HepG2 (cell line): ENCODE measurements around the gene SLC13A3. TPM values are rescaled to one million over a fixed set of nuclear protein-coding genes. Genes with fewer than 3 reads are reported as not detected.

Source experiments
- GRHL1 ChIP-seq: sonication (generic); formaldehyde crosslinking; conservative IDR thresholded peaks from 2 replicates; pipeline ENCODE4 v1.8.0; 2022; ENCODE audit warnings: missing genetic modification reagents
- HNRNPL ChIP-seq: fragments of 200-400 bp; formaldehyde crosslinking; IDR thresholded peaks from 2 replicates; pipeline ENCODE4 v1.6.1; 2017; ENCODE audit warnings: mild to moderate bottlenecking, low read depth, low read length
- MBD4 ChIP-seq: IDR thresholded peaks from 2 replicates; pipeline ENCODE4 v1.6.1; 2012; ENCODE audit warnings: low read length, inconsistent platforms, borderline replicate concordance
- PHF8 ChIP-seq: sonication (generic); formaldehyde crosslinking; IDR thresholded peaks from 2 replicates; pipeline ENCODE4 v1.5.0; 2020; ENCODE audit warnings: missing genetic modification reagents
- TEAD2 ChIP-seq: sonication (generic); formaldehyde crosslinking; IDR thresholded peaks from 2 replicates; pipeline ENCODE4 v1.9.0; 2021; ENCODE audit warnings: missing genetic modification reagents
- ZBTB39 ChIP-seq: sonication (generic); formaldehyde crosslinking; IDR thresholded peaks from 2 replicates; pipeline ENCODE4 v1.5.0; 2020; ENCODE audit warnings: missing genetic modification reagents
- ZNF121 ChIP-seq: sonication (generic); formaldehyde crosslinking; IDR thresholded peaks from 2 replicates; pipeline ENCODE4 v1.5.0; 2020; ENCODE audit warnings: mild to moderate bottlenecking, missing genetic modification reagents
- polyA plus RNA-seq, 8 experiments: library from polyadenylated mRNA; depleted of rRNA in 3 of 8; stranded (reverse) in 7 of 8; unstranded in 1 of 8; fragments of >200 nt; fragmentation: Illumina TruSeq in 4 of 8; extraction: Trizol in 4 of 8; gene quantifications; 2 replicates each; pipeline versions ENCODE4 v1.2.1 to v1.2.3, GENCODE V29; 2011 to 2016; ENCODE audit warnings: low read depth in 4 of 8, missing spikeins in 1 of 8, mixed read lengths in 1 of 8; ENCODE audit not compliant: insufficient read depth in 1 of 8
- total RNA-seq, 5 experiments: library from RNA; depleted of rRNA; stranded (reverse); fragments of >200 nt; fragmentation: Illumina TruSeq; extraction: Trizol; gene quantifications; 2 replicates each; pipeline ENCODE4 v1.2.3, GENCODE V29; 2016; ENCODE audit warnings: low read depth in 1 of 5
- TF ChIP-seq, protein P1 (sequence below): sonication (generic); formaldehyde crosslinking; IDR thresholded peaks from 2 replicates; pipeline ENCODE4 v1.5.0; 2020; ENCODE audit warnings: mild to moderate bottlenecking, missing genetic modification reagents, moderate library complexity
- TF ChIP-seq, protein P2 (sequence below): sonication (generic); formaldehyde crosslinking; IDR thresholded peaks from 2 replicates; pipeline ENCODE4 v1.4.0; 2020; ENCODE audit warnings: missing genetic modification reagents, borderline replicate concordance
- TF ChIP-seq, protein P3 (sequence below): sonication (generic); formaldehyde crosslinking; conservative IDR thresholded peaks from 2 replicates; pipeline ENCODE4 v1.4.0; 2020; ENCODE audit warnings: mild to moderate bottlenecking, missing genetic modification reagents, moderate library complexity
- TF ChIP-seq, protein P4 (sequence below): sonication (generic); formaldehyde crosslinking; IDR thresholded peaks from 2 replicates; pipeline ENCODE4 v1.4.0; 2020; ENCODE audit warnings: missing genetic modification reagents
- TF ChIP-seq, protein P5 (sequence below): IDR thresholded peaks from 2 replicates; pipeline ENCODE4 v1.6.1; 2016

SLC13A3 gene
- total and polyA plus RNA-seq, 2 of the 13 experiments (the other 11 are each of a cell fraction or from before 2014, with no cell fraction given), result 66.5 to 76.0 TPM

- TF ChIP-seq, protein P1, sequence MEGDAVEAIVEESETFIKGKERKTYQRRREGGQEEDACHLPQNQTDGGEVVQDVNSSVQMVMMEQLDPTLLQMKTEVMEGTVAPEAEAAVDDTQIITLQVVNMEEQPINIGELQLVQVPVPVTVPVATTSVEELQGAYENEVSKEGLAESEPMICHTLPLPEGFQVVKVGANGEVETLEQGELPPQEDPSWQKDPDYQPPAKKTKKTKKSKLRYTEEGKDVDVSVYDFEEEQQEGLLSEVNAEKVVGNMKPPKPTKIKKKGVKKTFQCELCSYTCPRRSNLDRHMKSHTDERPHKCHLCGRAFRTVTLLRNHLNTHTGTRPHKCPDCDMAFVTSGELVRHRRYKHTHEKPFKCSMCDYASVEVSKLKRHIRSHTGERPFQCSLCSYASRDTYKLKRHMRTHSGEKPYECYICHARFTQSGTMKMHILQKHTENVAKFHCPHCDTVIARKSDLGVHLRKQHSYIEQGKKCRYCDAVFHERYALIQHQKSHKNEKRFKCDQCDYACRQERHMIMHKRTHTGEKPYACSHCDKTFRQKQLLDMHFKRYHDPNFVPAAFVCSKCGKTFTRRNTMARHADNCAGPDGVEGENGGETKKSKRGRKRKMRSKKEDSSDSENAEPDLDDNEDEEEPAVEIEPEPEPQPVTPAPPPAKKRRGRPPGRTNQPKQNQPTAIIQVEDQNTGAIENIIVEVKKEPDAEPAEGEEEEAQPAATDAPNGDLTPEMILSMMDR (CRISPR knock-in tag), result no peak
- TF ChIP-seq TEAD2 (no peak), MBD4 (no peak), ZNF121 (CRISPR knock-in tag) (no peak), ZBTB39 (CRISPR knock-in tag) (no peak), HNRNPL (0 out of 2 replicates have a peak, but pooled peaks have one; percentile 47), PHF8 (CRISPR knock-in tag) (no peak), GRHL1 (CRISPR knock-in tag) (no peak)
- TF ChIP-seq, protein P2, sequence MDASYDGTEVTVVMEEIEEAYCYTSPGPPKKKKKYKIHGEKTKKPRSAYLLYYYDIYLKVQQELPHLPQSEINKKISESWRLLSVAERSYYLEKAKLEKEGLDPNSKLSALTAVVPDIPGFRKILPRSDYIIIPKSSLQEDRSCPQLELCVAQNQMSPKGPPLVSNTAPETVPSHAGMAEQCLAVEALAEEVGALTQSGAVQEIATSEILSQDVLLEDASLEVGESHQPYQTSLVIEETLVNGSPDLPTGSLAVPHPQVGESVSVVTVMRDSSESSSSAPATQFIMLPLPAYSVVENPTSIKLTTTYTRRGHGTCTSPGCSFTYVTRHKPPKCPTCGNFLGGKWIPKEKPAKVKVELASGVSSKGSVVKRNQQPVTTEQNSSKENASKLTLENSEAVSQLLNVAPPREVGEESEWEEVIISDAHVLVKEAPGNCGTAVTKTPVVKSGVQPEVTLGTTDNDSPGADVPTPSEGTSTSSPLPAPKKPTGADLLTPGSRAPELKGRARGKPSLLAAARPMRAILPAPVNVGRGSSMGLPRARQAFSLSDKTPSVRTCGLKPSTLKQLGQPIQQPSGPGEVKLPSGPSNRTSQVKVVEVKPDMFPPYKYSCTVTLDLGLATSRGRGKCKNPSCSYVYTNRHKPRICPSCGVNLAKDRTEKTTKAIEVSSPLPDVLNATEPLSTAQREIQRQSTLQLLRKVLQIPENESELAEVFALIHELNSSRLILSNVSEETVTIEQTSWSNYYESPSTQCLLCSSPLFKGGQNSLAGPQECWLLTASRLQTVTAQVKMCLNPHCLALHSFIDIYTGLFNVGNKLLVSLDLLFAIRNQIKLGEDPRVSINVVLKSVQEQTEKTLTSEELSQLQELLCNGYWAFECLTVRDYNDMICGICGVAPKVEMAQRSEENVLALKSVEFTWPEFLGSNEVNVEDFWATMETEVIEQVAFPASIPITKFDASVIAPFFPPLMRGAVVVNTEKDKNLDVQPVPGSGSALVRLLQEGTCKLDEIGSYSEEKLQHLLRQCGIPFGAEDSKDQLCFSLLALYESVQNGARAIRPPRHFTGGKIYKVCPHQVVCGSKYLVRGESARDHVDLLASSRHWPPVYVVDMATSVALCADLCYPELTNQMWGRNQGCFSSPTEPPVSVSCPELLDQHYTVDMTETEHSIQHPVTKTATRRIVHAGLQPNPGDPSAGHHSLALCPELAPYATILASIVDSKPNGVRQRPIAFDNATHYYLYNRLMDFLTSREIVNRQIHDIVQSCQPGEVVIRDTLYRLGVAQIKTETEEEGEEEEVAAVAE (CRISPR knock-in tag), result peak; percentile 36; the same call in 1 of the 2 replicates
- TF ChIP-seq, protein P3, sequence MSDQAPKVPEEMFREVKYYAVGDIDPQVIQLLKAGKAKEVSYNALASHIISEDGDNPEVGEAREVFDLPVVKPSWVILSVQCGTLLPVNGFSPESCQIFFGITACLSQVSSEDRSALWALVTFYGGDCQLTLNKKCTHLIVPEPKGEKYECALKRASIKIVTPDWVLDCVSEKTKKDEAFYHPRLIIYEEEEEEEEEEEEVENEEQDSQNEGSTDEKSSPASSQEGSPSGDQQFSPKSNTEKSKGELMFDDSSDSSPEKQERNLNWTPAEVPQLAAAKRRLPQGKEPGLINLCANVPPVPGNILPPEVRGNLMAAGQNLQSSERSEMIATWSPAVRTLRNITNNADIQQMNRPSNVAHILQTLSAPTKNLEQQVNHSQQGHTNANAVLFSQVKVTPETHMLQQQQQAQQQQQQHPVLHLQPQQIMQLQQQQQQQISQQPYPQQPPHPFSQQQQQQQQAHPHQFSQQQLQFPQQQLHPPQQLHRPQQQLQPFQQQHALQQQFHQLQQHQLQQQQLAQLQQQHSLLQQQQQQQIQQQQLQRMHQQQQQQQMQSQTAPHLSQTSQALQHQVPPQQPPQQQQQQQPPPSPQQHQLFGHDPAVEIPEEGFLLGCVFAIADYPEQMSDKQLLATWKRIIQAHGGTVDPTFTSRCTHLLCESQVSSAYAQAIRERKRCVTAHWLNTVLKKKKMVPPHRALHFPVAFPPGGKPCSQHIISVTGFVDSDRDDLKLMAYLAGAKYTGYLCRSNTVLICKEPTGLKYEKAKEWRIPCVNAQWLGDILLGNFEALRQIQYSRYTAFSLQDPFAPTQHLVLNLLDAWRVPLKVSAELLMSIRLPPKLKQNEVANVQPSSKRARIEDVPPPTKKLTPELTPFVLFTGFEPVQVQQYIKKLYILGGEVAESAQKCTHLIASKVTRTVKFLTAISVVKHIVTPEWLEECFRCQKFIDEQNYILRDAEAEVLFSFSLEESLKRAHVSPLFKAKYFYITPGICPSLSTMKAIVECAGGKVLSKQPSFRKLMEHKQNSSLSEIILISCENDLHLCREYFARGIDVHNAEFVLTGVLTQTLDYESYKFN (CRISPR knock-in tag), result peak; percentile 67
- TF ChIP-seq, protein P4, sequence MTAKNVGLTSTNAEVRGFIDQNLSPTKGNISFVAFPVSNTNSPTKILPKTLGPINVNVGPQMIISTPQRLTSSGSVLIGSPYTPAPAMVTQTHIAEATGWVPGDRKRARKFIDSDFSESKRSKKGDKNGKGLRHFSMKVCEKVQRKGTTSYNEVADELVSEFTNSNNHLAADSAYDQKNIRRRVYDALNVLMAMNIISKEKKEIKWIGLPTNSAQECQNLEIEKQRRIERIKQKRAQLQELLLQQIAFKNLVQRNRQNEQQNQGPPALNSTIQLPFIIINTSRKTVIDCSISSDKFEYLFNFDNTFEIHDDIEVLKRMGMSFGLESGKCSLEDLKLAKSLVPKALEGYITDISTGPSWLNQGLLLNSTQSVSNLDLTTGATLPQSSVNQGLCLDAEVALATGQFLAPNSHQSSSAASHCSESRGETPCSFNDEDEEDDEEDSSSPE (CRISPR knock-in tag), result no peak
- TF ChIP-seq, protein P5, sequence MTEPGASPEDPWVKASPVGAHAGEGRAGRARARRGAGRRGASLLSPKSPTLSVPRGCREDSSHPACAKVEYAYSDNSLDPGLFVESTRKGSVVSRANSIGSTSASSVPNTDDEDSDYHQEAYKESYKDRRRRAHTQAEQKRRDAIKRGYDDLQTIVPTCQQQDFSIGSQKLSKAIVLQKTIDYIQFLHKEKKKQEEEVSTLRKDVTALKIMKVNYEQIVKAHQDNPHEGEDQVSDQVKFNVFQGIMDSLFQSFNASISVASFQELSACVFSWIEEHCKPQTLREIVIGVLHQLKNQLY (CRISPR knock-in tag), result peak; percentile 61
These were observed 19.9 kb downstream of the SLC13A3 start (continued) for GRCh38 chr20:46631212-46631869.
